Body of pancreas (tissue), 4 donors: ENCODE results near the gene COMMD3. TPM values are rescaled to one million over a fixed set of nuclear protein-coding genes. Genes with fewer than 3 reads are reported as not detected.

Experiments used
- ATAC-seq: fragments of 150-250 bp; one replicate; pipeline ENCODE4 v1.9.1; 2016
- DNase-seq, 4 donors: peaks; one replicate each; pipeline ENCODE4 v3.0.0-alpha.2; 2019
- H3K27ac ChIP-seq, 4 donors: fragments of 200-600 bp; sonication (generic); 1 replicate in 3 of 4; 2 replicates in 1 of 4; pipeline versions ENCODE4 v1.5.1 to v1.6.1; 2016 to 2019; ENCODE audit warnings: mild to moderate bottlenecking in 1 of 4, mixed read lengths in 1 of 4, moderate library complexity in 1 of 4
- H3K27me3 ChIP-seq, 2 donors: fragments of 200-600 bp; sonication (generic); one replicate each; pipeline ENCODE4 v1.6.0; 2016; ENCODE audit warnings: mild to moderate bottlenecking in 1 of 2
- H3K36me3 ChIP-seq, 2 donors: fragments of 200-600 bp; sonication (generic); replicated peaks in 1 of 2; 2 replicates each; pipeline ENCODE4 v1.5.1; 2016; ENCODE audit warnings: low read depth in 2 of 2; ENCODE audit not compliant: insufficient read depth in 1 of 2
- H3K4me1 ChIP-seq: fragments of 200-600 bp; sonication (generic); one replicate; pipeline ENCODE4 v1.6.0; 2016
- H3K4me3 ChIP-seq, 2 donors: fragments of 200-600 bp; sonication (generic); 1 replicate in 1 of 2; 2 replicates in 1 of 2; pipeline ENCODE4 v1.5.1; 2016 to 2019
- H3K9me3 ChIP-seq, 3 donors: fragments of 200-600 bp; sonication (generic); 1 replicate in 2 of 3; 2 replicates in 1 of 3; pipeline ENCODE4 v1.5.1; 2016
- POLR2A ChIP-seq, 3 donors: fragments of 450-650 bp; IDR thresholded peaks; one replicate each; pipeline ENCODE4 v1.6.1; 2016; ENCODE audit warnings: antibody characterized with exemption in 3 of 3, mild to moderate bottlenecking in 2 of 3
- WGBS, 2 donors: methylation state at CpG; one replicate each; pipeline ENCODE4 v1.1.5; 2017; 5-methylcytosine and 5-hydroxymethylcytosine counted together
- intact Hi-C: fragments of 100-400 bp; cut with DNase I; formaldehyde crosslinking; loops from one replicate; pipeline ENCODE4 v1.15.1; 2023
- small RNA-seq: library from RNA; depleted of rRNA; stranded (forward); fragments of <200 nt; gene quantifications from one replicate; pipeline ENCODE3, GENCODE V24; 2016
- total RNA-seq, 2 donors: library from RNA; depleted of rRNA; stranded (reverse); fragments of >200 nt; gene quantifications; one replicate each; pipeline ENCODE4 v1.1.0, GENCODE V29; 2016
- TF ChIP-seq, protein P1 (sequence below), 7 experiments: fragments of 450-650 bp in 4 of 7; fragments of 200-600 bp in 3 of 7; sonication (generic) in 3 of 7; IDR thresholded peaks; one replicate each; pipeline ENCODE4 v1.5.1; 2016 to 2019; ENCODE audit warnings: antibody characterized with exemption in 7 of 7

The COMMD3 gene
- total RNA-seq, 2 donors from 2014 or later = 14.8 to 32.7 TPM

DNA sequence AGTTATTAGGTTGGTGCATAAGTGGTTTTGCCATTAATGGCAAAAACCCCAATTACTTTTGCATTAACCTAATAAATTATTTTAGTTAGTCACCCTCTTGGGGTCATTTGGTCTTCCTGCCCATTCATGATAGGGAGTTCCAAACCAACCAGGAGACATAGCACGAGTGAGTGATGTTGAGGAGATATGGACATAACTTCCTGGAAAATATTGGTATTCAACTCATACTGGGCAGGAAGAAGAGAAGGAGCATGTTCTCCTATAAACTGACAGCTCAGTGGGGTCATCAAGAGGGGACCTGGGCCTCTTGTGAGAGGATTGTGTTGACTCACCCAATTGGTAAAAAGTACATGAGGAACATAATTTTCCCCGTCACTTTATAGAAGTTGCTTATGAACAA, 52.8 kb downstream of the COMMD3 start:
- WGBS, 2 donors = 43 to 57% methylated on average over 2 of the region's 2 CpGs
- Histone ChIP-seq H3K36me3 (no peaks in the 10 kb centered on the region), H3K27me3 (no peaks in the 10 kb centered on the region), H3K4me1 (no peaks in the 10 kb centered on the region), H3K27ac (no peak overlapping the region), H3K4me3 (no peak overlapping the region), H3K9me3 (no peaks in the 10 kb centered on the region)
- intact Hi-C loops = no loop called here
- ATAC-seq (no peak), DNase-seq (no peak)
- TF ChIP-seq, protein P1, sequence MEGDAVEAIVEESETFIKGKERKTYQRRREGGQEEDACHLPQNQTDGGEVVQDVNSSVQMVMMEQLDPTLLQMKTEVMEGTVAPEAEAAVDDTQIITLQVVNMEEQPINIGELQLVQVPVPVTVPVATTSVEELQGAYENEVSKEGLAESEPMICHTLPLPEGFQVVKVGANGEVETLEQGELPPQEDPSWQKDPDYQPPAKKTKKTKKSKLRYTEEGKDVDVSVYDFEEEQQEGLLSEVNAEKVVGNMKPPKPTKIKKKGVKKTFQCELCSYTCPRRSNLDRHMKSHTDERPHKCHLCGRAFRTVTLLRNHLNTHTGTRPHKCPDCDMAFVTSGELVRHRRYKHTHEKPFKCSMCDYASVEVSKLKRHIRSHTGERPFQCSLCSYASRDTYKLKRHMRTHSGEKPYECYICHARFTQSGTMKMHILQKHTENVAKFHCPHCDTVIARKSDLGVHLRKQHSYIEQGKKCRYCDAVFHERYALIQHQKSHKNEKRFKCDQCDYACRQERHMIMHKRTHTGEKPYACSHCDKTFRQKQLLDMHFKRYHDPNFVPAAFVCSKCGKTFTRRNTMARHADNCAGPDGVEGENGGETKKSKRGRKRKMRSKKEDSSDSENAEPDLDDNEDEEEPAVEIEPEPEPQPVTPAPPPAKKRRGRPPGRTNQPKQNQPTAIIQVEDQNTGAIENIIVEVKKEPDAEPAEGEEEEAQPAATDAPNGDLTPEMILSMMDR (IDR thresholded peaks at IDR 0.05) = no peak
- TF ChIP-seq POLR2A (IDR thresholded peaks at IDR 0.05) = no peak

DNA sequence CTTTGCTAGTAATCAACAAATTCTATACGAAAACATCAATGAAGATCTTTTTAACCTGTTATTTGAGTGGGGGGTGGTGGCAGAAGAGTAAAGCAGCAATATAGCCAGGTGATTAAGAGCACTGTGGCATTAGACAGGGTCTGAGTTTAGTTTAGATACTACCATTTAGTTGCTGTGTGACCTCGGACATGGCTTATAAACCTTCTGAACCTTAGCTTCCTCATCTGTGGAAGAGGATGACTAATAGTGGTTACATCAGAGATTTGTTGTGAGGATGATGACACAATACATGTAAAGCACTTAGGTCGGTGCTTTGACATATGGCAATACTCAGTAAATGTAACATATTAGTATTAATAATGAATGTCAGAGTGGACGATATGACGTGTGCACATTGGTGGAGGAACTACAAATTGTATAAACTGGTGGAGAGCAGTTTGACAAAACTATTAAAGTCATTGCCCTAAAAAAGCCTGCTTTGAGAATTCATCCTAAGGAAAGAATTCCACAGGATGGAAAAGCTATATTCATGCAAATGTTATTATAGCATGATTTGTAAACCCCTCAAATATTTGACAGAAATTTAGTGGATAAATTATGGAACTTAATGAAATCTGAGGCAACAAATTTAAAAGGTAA, 53.4 kb downstream of the COMMD3 start:
- Histone ChIP-seq H3K4me1 (no peaks in the 10 kb centered on the region), H3K9me3 (no peaks in the 10 kb centered on the region), H3K36me3 (no peaks in the 10 kb centered on the region), H3K27ac (no peak overlapping the region), H3K4me3 (no peak overlapping the region), H3K27me3 (no peaks in the 10 kb centered on the region)
- no peak for TF ChIP-seq POLR2A (IDR thresholded peaks at IDR 0.05)
- TF ChIP-seq, protein P1 (IDR thresholded peaks at IDR 0.05) = no peak
- no peak for DNase-seq
- ATAC-seq = no peak
- intact Hi-C loops = no loop called here
- WGBS, 2 donors = 73 to 76% methylated on average over 5 of the region's 5 CpGs

Small RNA genes lying within 50 kb of the gene (small RNA-seq; reads per million reads assigned to genes)
- gene AL158211.3 = not detected

Other genes starting within 250 kb of the COMMD3 start
- gene EBLN1, start 98.4 kb upstream of the COMMD3 start, total RNA-seq = not detected
- gene BMI1, start 4.7 kb downstream of the COMMD3 start, total RNA-seq = 10 to 100 TPM; 24.7 to 38.7 TPM
- gene SPAG6, start 29.1 kb downstream of the COMMD3 start, total RNA-seq = under 1 TPM in 1 of 2 donors, not detected in 1; 0.26 TPM